GM20000 (cell line): ENCODE measurements around the gene AK4.
"Not testable (repeated sequence)": the region's sequence is repeated elsewhere in the genome, so short reads cannot be mapped to it uniquely, and the experiment has no call there.

ENCODE experiments used
- DNase-seq: peaks from one replicate; pipeline ENCODE4 v3.0.0; 2012; ENCODE audit warnings: low spot score
- CTCF ChIP-seq: IDR thresholded peaks from 2 replicates; pipeline ENCODE4 v1.5.1; 2012; ENCODE audit warnings: mild to moderate bottlenecking, control low read depth; ENCODE audit errors: extremely low read depth, missing control alignments

Gene AK4

GRCh38 chr1:65114322-65114721, 33.7 kb upstream of the AK4 start:
- no peak for DNase-seq
- TF ChIP-seq CTCF: no peak

GRCh38 chr1:65119951-65120350, 28.1 kb upstream of the AK4 start:
- DNase-seq: no peak
- TF ChIP-seq CTCF: no peak

DNA sequence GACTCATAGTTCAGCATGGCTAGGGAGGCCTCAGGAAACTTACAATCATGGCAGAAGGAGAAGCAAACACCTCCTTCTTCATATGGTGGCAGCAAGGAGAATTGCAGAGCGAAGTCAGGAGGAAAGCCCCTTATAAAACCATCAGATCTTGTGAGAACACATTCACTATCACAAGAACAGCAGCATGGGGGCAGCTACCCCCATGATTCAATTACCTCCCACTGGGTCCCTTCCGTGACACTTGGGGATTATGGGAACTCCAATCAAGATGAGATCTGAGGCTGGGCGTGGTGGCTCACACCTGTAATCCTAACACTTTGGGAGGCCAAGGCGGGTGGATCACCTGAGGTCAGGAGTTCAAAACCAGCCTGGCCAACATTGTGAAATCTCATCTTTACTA, 18.9 kb upstream of the AK4 start:
- DNase-seq: not testable (repeated sequence)

DNA sequence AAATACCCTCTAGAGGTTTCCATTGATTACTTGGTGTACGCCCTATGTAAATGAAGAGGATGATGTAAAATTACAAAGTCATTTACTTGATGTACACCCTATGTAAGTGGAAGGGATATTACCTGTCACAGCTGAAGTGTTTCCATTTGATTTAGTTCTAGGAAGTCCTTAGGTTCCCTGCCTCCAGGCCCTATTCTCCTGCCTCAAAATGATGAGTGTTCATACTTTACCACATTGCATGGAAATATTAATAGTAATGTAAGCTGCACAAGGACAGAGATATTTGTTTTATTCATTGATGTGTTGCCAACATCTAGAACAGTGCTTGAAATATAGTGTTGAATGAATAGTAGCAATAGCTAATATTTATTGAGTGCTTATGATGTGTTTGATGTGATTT, 9.5 kb upstream of the AK4 start:
- no peak for DNase-seq
- no peak for TF ChIP-seq CTCF

- not testable (repeated sequence) for DNase-seq
Observed at GRCh38 chr1:65139793-65140192, 8.2 kb upstream of the AK4 start.

- DNase-seq: no peak
- TF ChIP-seq CTCF: no peak
Observed at GRCh38 chr1:65141394-65141793, 6.6 kb upstream of the AK4 start.

- TF ChIP-seq CTCF: no peak
- DNase-seq: no peak
Observed at GRCh38 chr1:65141918-65142317, 6.1 kb upstream of the AK4 start.

DNA sequence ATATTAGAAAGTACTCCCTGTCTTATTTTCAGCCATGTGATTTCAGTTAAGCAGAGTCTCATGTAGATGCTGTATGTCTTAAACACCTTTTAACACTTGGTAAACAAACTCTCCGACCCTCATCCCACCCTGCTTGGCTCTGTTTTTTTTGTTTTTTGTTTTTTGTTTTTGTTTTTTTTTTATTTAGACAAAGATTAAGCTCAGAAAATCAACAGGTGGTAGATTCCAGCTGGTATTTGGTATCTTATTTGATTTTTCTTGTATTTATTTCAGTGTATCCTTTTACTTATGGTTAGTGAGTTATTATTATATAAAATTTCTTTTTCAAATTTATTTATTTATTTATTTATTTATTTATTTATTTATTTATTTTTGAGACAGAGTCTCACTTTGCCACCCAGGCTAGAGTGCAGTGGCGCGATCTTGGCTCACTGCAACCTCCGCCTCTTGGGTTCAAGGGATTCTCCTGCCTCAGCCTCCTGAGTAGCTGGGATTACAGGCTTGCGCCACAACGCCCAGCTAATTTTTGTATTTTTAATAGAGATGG, 4.8 kb upstream of the AK4 start:
- not testable (repeated sequence) for DNase-seq

DNA sequence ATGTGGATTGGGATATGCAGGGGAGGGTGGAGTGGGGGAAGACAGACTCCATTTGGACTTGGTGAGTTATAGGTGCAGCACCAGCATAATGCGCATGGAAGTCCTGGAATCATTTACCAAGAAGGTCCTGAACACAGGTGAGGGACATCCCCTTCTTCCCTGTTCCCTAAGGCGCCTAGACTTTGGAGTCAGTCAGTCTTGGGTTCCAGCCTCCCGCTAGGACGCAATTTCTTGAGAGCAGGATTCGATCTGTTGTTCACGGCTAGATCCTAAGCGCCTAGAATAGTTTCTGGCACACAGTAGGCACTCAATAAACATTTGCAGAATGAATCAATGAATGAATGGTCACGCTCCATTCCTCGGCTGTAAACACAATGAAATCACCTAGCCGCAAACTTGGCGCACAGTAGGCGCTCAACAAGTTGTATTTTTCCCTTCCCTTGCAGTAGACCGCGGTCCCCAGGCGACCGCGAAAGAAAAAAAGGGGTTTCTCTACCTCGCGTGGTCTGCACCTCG, 1.0 kb upstream of the AK4 start:
- no peak for DNase-seq
- TF ChIP-seq CTCF: no peak
